GM12878 (cell line): Measurements from ENCODE around the gene DEFB132. TPM values are rescaled to one million over a fixed set of nuclear protein-coding genes. Genes with fewer than 3 reads are reported as not detected.

Experiments
- ATAC-seq: fragments of 200-7000 bp; cut with Tn5 transposase; 3 replicates; pipeline ENCODE4 v1.9.1; 2020; ENCODE audit warnings: mild to moderate bottlenecking, moderate library complexity
- BruUV-seq: library from RNA; stranded (reverse); fragments of 400-500 nt; replicated peaks from 2 replicates; lab custom pipeline; 2021; lab: Mats Ljungman, UMichigan
- CTCF ChIA-PET: fragments of 300-600 bp; sonication (Branson Sonifier 250); formaldehyde crosslinking; extraction: SDS; loops from one replicate; lab custom pipeline; 2021; ENCODE audit warnings: inconsistent platforms; lab: Yijun Ruan, JAX
- POLR2A ChIA-PET: fragments of 350-600 bp; formaldehyde crosslinking; extraction: SDS; loops from one replicate; lab custom pipeline; 2021; ENCODE audit warnings: inconsistent platforms; lab: Charles Lee
- RAD21 ChIA-PET: fragments of 300-600 bp; sonication (Branson Sonifier 250); formaldehyde crosslinking; loops from one replicate; lab custom pipeline; 2023; ENCODE audit warnings: antibody characterized with exemption; ENCODE audit not compliant: unreplicated experiment; lab: Charles Lee
- SMC1A ChIA-PET: fragments of 300-600 bp; sonication (Branson Sonifier 250); formaldehyde crosslinking; loops from one replicate; lab custom pipeline; 2023; ENCODE audit not compliant: unreplicated experiment, uncharacterized antibody; lab: Charles Lee
- DNase-seq: peaks from one replicate; pipeline ENCODE4 v3.0.0-alpha.2; 2011; ENCODE audit warnings: low read depth, low spot score
- FAIRE-seq: peaks from 3 replicates; lab custom pipeline; 2011; peaks lifted over from hg19 to GRCh38; lab: Jason Lieb, UNC
- H2AFZ ChIP-seq: 2 replicates; pipeline ENCODE4 v1.6.0; 2011; ENCODE audit warnings: low read depth, low read length, control low read depth; ENCODE audit not compliant: control insufficient read depth
- H3K27ac ChIP-seq: 2 replicates; pipeline ENCODE4 v1.5.1; 2011; ENCODE audit warnings: control low read depth; ENCODE audit not compliant: control insufficient read depth, insufficient read depth
- H3K27me3 ChIP-seq, 2 experiments: replicated peaks in 1 of 2; 2 replicates each; pipeline versions ENCODE4 v1.6.0 to v1.6.1; 2011; ENCODE audit warnings: low read length in 1 of 2; ENCODE audit not compliant: control insufficient read depth in 2 of 2, insufficient read depth in 2 of 2
- H3K36me3 ChIP-seq, 2 experiments: 2 replicates each; pipeline ENCODE4 v1.5.1; 2011; ENCODE audit warnings: low read length in 1 of 2; ENCODE audit not compliant: control insufficient read depth in 2 of 2, insufficient read depth in 2 of 2
- H3K4me1 ChIP-seq: 2 replicates; pipeline ENCODE4 v1.6.1; 2011; ENCODE audit warnings: mild to moderate bottlenecking, low read length, moderate library complexity, mixed read lengths; ENCODE audit not compliant: control insufficient read depth, insufficient read depth
- H3K4me2 ChIP-seq: 2 replicates; pipeline ENCODE4 v1.6.0; 2011; ENCODE audit warnings: control low read depth; ENCODE audit not compliant: control insufficient read depth, insufficient read depth
- H3K4me3 ChIP-seq: fragments of 200-600 bp; sonication (generic); 2 replicates; pipeline ENCODE4 v1.5.1; 2016
- H3K79me2 ChIP-seq: 2 replicates; pipeline ENCODE4 v1.6.0; 2011; ENCODE audit warnings: low read length; ENCODE audit not compliant: control insufficient read depth, insufficient read depth
- H3K9ac ChIP-seq: 2 replicates; pipeline ENCODE4 v1.8.0; 2011; ENCODE audit warnings: low read length, control low read depth, mixed read lengths; ENCODE audit not compliant: control insufficient read depth, insufficient read depth
- H3K9me3 ChIP-seq: replicated peaks from 3 replicates; pipeline ENCODE4 v1.5.1; 2011; ENCODE audit warnings: mild to moderate bottlenecking, low read length; ENCODE audit not compliant: control insufficient read depth, insufficient read depth
- H4K20me1 ChIP-seq: 2 replicates; pipeline ENCODE4 v1.6.0; 2011; ENCODE audit not compliant: control insufficient read depth, insufficient read depth
- CBX5 ChIP-seq: sonication (generic); IDR thresholded peaks from 2 replicates; pipeline ENCODE4 v1.6.1; 2016; ENCODE audit warnings: low read depth, moderate library complexity, mild to moderate bottlenecking, inconsistent platforms
- FOXM1 ChIP-seq: IDR thresholded peaks from 2 replicates; pipeline ENCODE4 v1.6.1; 2012; ENCODE audit warnings: low read depth, mild to moderate bottlenecking, inconsistent platforms, low read length, moderate library complexity
- HCFC1 ChIP-seq: fragments of 150-350 bp; IDR thresholded peaks from 2 replicates; pipeline ENCODE4 v1.6.1; 2014; ENCODE audit warnings: low read length
- HDAC6 ChIP-seq: fragments of 200-600 bp; sonication (generic); IDR thresholded peaks from one replicate; pipeline ENCODE4 v1.8.0; 2017; ENCODE audit warnings: antibody characterized with exemption; ENCODE audit not compliant: unreplicated experiment
- IRF5 ChIP-seq: fragments of 450-650 bp; IDR thresholded peaks from 2 replicates; pipeline ENCODE4 v1.6.1; 2017; ENCODE audit warnings: borderline replicate concordance
- NBN ChIP-seq: fragments of 450-650 bp; IDR thresholded peaks from 2 replicates; pipeline ENCODE4 v1.6.1; 2016
- WGBS: methylation state at CpG from one replicate; pipeline ENCODE4 v1.1.6; 2016; ENCODE audit warnings: low lambda C conversion rate; ENCODE audit not compliant: insufficient replicate concordance, insufficient coverage; ENCODE audit errors: missing lambda C conversion rate; 5-methylcytosine and 5-hydroxymethylcytosine counted together
- in situ Hi-C: fragments of 300-500 bp; cut with MboI; formaldehyde crosslinking; loops from 9 replicates; pipeline ENCODE4 v1.14.3; 2018; ENCODE audit warnings: mixed read lengths
- intact Hi-C: fragments of 100-400 bp; cut with micrococcal nuclease; formaldehyde crosslinking; loops from one replicate; pipeline ENCODE4 v1.14.2; 2022; ENCODE audit not compliant: unreplicated experiment
- polyA plus RNA-seq, 11 experiments: library from polyadenylated mRNA; depleted of rRNA in 4 of 11; unstranded in 6 of 11; stranded (reverse) in 5 of 11; fragments of >200 nt; fragmentation: Nextera tagmentation in 4 of 11; fragmentation: Illumina TruSeq in 1 of 11; extraction: Ambion mirVana in 4 of 11; extraction: Trizol in 1 of 11; gene quantifications; 1 replicate in 1 of 11; 2 replicates in 10 of 11; pipeline versions ENCODE4 v1.2.1 to v1.2.3, GENCODE V29; 2011 to 2016; ENCODE audit warnings: inconsistent platforms in 2 of 11, missing spikeins in 2 of 11, low read depth in 1 of 11
- total RNA-seq, 4 experiments: library from RNA; depleted of rRNA in 3 of 4; stranded (reverse); fragments of >200 nt in 3 of 4; fragmentation: Illumina TruSeq in 1 of 4; extraction: Trizol in 1 of 4; gene quantifications; 2 replicates each; pipeline versions ENCODE4 v1.2.1 to v1.2.3, GENCODE V29; 2013 to 2021
- TF ChIP-seq, protein P1 (sequence below): fragments of 450-650 bp; IDR thresholded peaks from 2 replicates; pipeline ENCODE4 v1.6.1; 2016; ENCODE audit warnings: mild to moderate bottlenecking
- TF ChIP-seq, protein P2 (sequence below): IDR thresholded peaks from 2 replicates; pipeline ENCODE4 v1.6.1; 2012; ENCODE audit warnings: low read depth, low read length, improper control_type of control experiment

DEFB132 gene
- total and polyA plus RNA-seq, 10 of the 15 experiments (the other 5 are each of a cell fraction or from before 2014, with no cell fraction given): not detected

DNA sequence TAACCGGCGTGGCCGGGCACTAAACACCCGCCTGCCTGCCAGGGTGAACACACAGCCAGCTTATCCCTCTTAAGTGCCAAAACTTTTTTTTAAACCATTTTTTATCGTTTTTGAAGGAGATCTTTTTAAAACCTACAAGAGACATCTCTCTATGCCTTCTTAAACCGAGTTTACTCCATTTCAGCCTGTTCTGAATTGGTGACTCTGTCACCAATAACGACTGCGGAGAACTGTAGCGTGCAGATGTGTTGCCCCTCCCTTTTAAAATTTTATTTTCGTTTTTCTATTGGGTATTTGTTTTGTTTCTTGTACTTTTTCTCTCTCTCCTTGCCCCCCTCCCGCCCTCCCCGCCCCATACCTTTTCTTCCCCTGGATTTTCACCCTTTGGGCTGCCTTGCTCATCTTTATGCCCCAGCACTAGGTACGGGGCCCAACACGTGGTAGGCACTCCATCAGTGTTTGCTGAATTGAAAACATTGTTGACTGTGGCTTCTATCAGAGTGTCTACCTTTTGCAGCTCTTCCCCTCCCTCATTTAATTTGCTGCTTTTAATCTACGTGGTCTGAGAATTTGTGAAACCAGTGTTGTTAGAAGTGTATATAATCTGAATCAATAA lies 41.4 kb downstream of the DEFB132 start:
- WGBS: 4% methylated on average over 12 of the region's 15 CpGs
- RAD21 ChIA-PET: interaction anchor here (0.7 to 2.4 kb wide), 7 partner anchors 10 to 196 kb away, joined by 3 to 11 read pairs (median 3); no protein-coding TSS in a partner anchor
- no peak overlapping the region for H2AFZ ChIP-seq

More for the DNA sequence above, 41.4 kb downstream of the DEFB132 start:
- H3K9ac ChIP-seq: peak overlapping the region; percentile 96
- no peaks in the 10 kb centered on the region for H3K27me3 ChIP-seq
- H3K9me3 ChIP-seq: no peaks in the 10 kb centered on the region; the same call in 2 of the 3 replicates
- FAIRE-seq (no peak), ATAC-seq (peak; percentile 2; the same call in 1 of the 3 replicates), DNase-seq (no peak)
- peak overlapping the region; percentile 90 for H3K27ac ChIP-seq
- peaks cover 45% of the 10 kb centered on the region for H3K79me2 ChIP-seq
- H3K4me1 ChIP-seq: peaks cover 27% of the 10 kb centered on the region
- H3K4me3 ChIP-seq: peak overlapping the region; percentile 94
- H3K4me2 ChIP-seq: peak overlapping the region; percentile 92
- TF ChIP-seq CBX5: no peak
- TF ChIP-seq HDAC6: no peak
- TF ChIP-seq NBN: no peak
- TF ChIP-seq, protein P1, sequence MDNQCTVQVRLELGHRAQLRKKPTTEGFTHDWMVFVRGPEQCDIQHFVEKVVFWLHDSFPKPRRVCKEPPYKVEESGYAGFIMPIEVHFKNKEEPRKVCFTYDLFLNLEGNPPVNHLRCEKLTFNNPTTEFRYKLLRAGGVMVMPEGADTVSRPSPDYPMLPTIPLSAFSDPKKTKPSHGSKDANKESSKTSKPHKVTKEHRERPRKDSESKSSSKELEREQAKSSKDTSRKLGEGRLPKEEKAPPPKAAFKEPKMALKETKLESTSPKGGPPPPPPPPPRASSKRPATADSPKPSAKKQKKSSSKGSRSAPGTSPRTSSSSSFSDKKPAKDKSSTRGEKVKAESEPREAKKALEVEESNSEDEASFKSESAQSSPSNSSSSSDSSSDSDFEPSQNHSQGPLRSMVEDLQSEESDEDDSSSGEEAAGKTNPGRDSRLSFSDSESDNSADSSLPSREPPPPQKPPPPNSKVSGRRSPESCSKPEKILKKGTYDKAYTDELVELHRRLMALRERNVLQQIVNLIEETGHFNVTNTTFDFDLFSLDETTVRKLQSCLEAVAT: no peak
- TF ChIP-seq FOXM1: no peak
- TF ChIP-seq HCFC1: no peak
- TF ChIP-seq IRF5: no peak
- TF ChIP-seq, protein P2, sequence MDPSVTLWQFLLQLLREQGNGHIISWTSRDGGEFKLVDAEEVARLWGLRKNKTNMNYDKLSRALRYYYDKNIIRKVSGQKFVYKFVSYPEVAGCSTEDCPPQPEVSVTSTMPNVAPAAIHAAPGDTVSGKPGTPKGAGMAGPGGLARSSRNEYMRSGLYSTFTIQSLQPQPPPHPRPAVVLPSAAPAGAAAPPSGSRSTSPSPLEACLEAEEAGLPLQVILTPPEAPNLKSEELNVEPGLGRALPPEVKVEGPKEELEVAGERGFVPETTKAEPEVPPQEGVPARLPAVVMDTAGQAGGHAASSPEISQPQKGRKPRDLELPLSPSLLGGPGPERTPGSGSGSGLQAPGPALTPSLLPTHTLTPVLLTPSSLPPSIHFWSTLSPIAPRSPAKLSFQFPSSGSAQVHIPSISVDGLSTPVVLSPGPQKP: no peak
- POLR2A ChIA-PET: interaction anchor here (0.7 to 3.4 kb wide), 6 partner anchors 12 to 244 kb away, joined by 3 to 30 read pairs (median 4); partner anchors contain the start of genes NRSN2, SOX12 and TRIB3
- CTCF ChIA-PET: interaction anchor here (1.2 to 2.7 kb wide), 5 partner anchors 10 to 31 kb away, joined by 3 to 15 read pairs (median 10); partner anchors contain the start of gene SOX12
- H3K36me3 ChIP-seq: no peaks in the 10 kb centered on the region; a peak in 2 of 4 replicates
- SMC1A ChIA-PET: interaction anchor here (0.9 to 2.1 kb wide), 5 partner anchors 10 to 32 kb away, joined by 4 to 15 read pairs (median 5); partner anchors contain the start of gene SOX12
- BruUV-seq: no TSS peak
- intact Hi-C loops (no loop called here), in situ Hi-C loops (no loop called here)
- peaks cover 4% of the 10 kb centered on the region for H4K20me1 ChIP-seq
